Uterus (tissue), 4 donors: Measurements from ENCODE around the gene LETM1. TPM values are rescaled to one million over a fixed set of nuclear protein-coding genes. Genes with fewer than 3 reads are reported as not detected.

Experiments
- DNase-seq, 2 donors: peaks; one replicate each; pipeline ENCODE4 v3.0.0-alpha.2; 2019 to 2020
- H3K27ac ChIP-seq, 2 donors: fragments of 200-600 bp; sonication (generic); 1 replicate in 1 of 2; 2 replicates in 1 of 2; pipeline ENCODE4 v1.5.1; 2016 to 2018
- H3K27me3 ChIP-seq, 2 donors: fragments of 200-600 bp; sonication (generic); one replicate each; pipeline ENCODE4 v1.5.1; 2018 to 2019; ENCODE audit warnings: control low read depth in 1 of 2
- H3K36me3 ChIP-seq, 2 donors: fragments of 200-600 bp; sonication (generic); one replicate each; pipeline ENCODE4 v1.5.1; 2019; ENCODE audit warnings: control low read depth in 1 of 2
- H3K4me1 ChIP-seq, 2 donors: fragments of 200-600 bp; sonication (generic); one replicate each; pipeline ENCODE4 v1.5.1; 2018 to 2019; ENCODE audit warnings: control low read depth in 1 of 2
- H3K4me3 ChIP-seq, 2 donors: fragments of 200-600 bp; sonication (generic); 1 replicate in 1 of 2; 2 replicates in 1 of 2; pipeline ENCODE4 v1.5.1; 2018 to 2019; ENCODE audit warnings: mild to moderate bottlenecking in 1 of 2
- H3K9me3 ChIP-seq, 2 donors: fragments of 200-600 bp; sonication (generic); one replicate each; pipeline ENCODE4 v1.5.1; 2019; ENCODE audit warnings: control low read depth in 1 of 2
- CTCF ChIP-seq, 4 experiments: fragments of 200-600 bp in 2 of 4; fragments of 450-650 bp in 2 of 4; sonication (generic) in 2 of 4; IDR thresholded peaks; one replicate each; pipeline ENCODE4 v1.5.1; 2016 to 2019; ENCODE audit warnings: antibody characterized with exemption in 4 of 4, mild to moderate bottlenecking in 2 of 4, moderate library complexity in 1 of 4
- POLR2A ChIP-seq, 2 donors: fragments of 450-650 bp; IDR thresholded peaks; one replicate each; pipeline ENCODE4 v1.6.1; 2016; ENCODE audit warnings: antibody characterized with exemption in 2 of 2, mild to moderate bottlenecking in 1 of 2, moderate library complexity in 1 of 2
- intact Hi-C: fragments of 100-400 bp; cut with DNase I; formaldehyde crosslinking; loops from one replicate; pipeline ENCODE4 v1.15.1; 2023; ENCODE audit warnings: low total_unique reads
- total RNA-seq, 4 donors: library from RNA; depleted of rRNA in 3 of 4; stranded (reverse); fragments of >200 nt in 3 of 4; gene quantifications; one replicate each; pipeline versions ENCODE4 v1.1.0 to v1.2.4, GENCODE V29; 2014 to 2023
- donor health status: DM: yes; HTN: yes; CAD: no.

Gene LETM1
- total RNA-seq, 4 donors from 2014 or later: 12.4 to 44.3 (median 31.3) TPM

- DNase-seq: no peak
- H3K27ac ChIP-seq: no peak overlapping the region
- TF ChIP-seq POLR2A (IDR thresholded peaks at IDR 0.05): no peak
- TF ChIP-seq CTCF (IDR thresholded peaks at IDR 0.05): no peak
- H3K27me3 ChIP-seq: peaks cover 0 to 6% of the 10 kb centered on the region in 2 donors
- intact Hi-C loops: no loop called here
- H3K9me3 ChIP-seq: no peaks in the 10 kb centered on the region
- no peaks in the 10 kb centered on the region for H3K36me3 ChIP-seq
- H3K4me3 ChIP-seq: no peak overlapping the region
- H3K4me1 ChIP-seq: peaks cover 0 to 12% of the 10 kb centered on the region in 2 donors
These were observed 93.5 kb downstream of the LETM1 start for GRCh38 chr4:1762264-1763010.

Other genes starting within 250 kb of the LETM1 start
- 1 to 10 TPM in 2 of 4 donors, not detected in 2; 1.3 to 3.2 TPM for gene FAM53A, start 171.8 kb downstream of the LETM1 start, total RNA-seq
- gene SLBP, start 143.8 kb downstream of the LETM1 start, total RNA-seq: 10 to 100 TPM; 25.0 to 56.4 (median 41.4) TPM
- gene TMEM129, start 134.8 kb downstream of the LETM1 start, total RNA-seq: 10 to 100 TPM; 31.0 to 99.7 (median 42.7) TPM
- 10 to 100 TPM in 1 of 4 donors, 1 to 10 TPM in 3; 4.6 to 15.6 (median 7.3) TPM for gene TACC3, start 134.6 kb downstream of the LETM1 start, total RNA-seq
- gene FGFR3, start 62.9 kb downstream of the LETM1 start, total RNA-seq: 1 to 10 TPM in 3 of 4 donors, under 1 TPM in 1; 0.29 to 6.4 (median 4.3) TPM
- 10 to 100 TPM; 10.3 to 75.3 (median 49.0) TPM for gene NSD2, start 15.2 kb upstream of the LETM1 start, total RNA-seq
- 10 to 100 TPM in 3 of 4 donors, 1 to 10 TPM in 1; 2.4 to 38.8 (median 18.8) TPM for gene NELFA, start 152.8 kb upstream of the LETM1 start, total RNA-seq
- gene NAT8L, start 203.2 kb upstream of the LETM1 start, total RNA-seq: 1 to 10 TPM in 1 of 4 donors, under 1 TPM in 1, not detected in 2; 0.27 to 1.2 TPM